GM18520 (cell line): ENCODE data around the gene SLC8A1.

ENCODE experiments used
- ATAC-seq: cut with Tn5 transposase; IDR thresholded peaks from one replicate; pipeline ENCODE4 v1.9.1; 2021; ENCODE audit not compliant: unreplicated experiment

SLC8A1 gene

GRCh38 chr2:40394031-40394430 is 57.9 kb downstream of the SLC8A1 start:
- no peak for ATAC-seq

GRCh38 chr2:40388161-40388560 is 63.7 kb downstream of the SLC8A1 start:
- no peak for ATAC-seq

DNA sequence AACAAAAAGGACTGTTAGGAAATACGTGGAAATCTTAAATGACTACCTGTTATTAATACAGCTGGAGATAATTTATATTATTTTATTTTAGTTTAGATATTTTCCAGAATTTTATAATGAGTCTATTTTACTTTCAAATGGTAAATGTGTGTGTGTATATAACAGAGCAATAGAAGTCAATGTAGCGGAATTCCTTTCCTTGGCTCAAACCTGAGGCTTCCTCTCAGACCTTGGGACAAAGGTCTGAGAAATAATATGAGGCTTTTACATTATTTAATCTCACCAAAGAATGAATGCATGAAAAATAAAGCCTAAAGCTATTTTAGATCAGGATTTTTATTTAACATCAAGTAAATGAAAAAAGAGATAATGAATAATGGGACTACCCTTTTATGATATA is 65.7 kb downstream of the SLC8A1 start:
- no peak for ATAC-seq

- ATAC-seq: no peak
These were observed 67.2 kb downstream of the SLC8A1 start for GRCh38 chr2:40384714-40385113.

DNA sequence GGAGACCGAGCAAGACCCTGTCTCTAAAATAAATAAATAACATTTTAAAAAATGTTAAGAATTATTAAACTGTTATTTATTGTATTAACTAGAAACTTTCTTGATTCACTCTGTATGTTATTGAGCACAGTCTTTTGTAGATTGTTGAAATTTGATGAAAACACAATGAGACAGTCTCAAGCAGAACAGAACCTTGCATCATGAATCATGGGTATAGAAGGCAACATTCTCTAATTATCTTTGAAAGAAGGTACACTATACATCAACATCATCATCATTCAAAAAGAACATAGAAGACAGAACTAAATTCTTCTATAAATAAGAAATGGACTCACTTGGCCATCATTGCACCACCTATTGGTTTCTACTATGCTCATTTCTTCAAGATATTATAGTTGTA is 67.7 kb downstream of the SLC8A1 start:
- ATAC-seq: no peak

DNA sequence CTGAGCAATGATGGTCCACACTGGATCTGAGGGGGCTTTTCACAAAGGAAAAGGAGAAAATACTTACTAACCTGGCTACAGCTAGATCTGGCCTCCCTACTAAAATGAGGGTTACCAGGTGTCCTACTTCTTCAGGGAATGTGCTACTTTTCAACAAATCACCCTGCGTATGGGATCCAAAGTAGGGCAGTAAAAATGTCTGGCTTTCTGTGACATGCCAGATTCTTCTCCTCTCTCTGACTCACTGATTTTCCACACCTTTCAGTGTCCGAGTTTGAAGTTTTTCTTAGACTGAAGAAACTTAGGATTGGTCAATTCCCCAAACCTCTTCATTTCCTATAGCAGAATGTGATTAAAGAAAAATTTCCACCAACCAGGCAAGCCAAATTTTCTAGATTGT is 71.2 kb downstream of the SLC8A1 start:
- no peak for ATAC-seq

DNA sequence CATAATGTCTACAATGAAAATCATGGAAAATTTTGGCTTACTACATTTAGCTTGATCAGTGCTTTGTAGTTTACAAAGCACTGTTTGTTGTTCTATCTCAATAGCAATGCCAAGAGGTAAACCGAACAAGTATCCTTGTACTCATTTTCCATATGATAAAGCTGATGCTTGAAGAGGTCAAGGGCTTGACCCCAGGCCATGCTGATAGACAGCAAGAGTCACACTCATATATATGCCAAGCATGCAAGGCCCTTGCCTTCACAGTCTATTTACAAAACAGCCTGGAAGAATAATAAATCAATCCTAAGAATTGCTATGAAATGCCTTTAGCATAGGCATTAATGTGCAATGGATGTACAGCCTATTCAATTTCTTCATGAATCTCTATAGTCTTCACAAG is 71.8 kb downstream of the SLC8A1 start:
- ATAC-seq: no peak

- ATAC-seq: no peak
These were observed 77.2 kb downstream of the SLC8A1 start for GRCh38 chr2:40374543-40375240.

DNA sequence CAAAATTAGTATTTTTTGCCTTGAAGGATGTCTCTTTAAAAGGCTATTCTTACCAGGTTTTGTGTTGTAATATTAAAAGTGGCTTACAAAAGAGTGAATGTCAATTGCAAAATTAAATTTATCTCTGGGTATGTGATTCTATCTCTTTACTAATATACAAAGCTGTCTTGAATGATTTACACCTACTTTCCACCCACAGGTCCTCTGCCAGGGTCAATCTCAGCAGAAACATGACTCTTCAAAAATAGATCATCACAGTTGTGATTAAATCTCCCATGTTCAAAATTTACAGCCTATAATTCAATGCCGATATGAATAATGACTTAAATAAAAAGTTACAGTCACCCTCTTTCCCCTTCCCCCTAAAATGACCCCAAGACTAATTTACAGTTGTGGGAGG is 78.8 kb downstream of the SLC8A1 start:
- ATAC-seq: no peak

DNA sequence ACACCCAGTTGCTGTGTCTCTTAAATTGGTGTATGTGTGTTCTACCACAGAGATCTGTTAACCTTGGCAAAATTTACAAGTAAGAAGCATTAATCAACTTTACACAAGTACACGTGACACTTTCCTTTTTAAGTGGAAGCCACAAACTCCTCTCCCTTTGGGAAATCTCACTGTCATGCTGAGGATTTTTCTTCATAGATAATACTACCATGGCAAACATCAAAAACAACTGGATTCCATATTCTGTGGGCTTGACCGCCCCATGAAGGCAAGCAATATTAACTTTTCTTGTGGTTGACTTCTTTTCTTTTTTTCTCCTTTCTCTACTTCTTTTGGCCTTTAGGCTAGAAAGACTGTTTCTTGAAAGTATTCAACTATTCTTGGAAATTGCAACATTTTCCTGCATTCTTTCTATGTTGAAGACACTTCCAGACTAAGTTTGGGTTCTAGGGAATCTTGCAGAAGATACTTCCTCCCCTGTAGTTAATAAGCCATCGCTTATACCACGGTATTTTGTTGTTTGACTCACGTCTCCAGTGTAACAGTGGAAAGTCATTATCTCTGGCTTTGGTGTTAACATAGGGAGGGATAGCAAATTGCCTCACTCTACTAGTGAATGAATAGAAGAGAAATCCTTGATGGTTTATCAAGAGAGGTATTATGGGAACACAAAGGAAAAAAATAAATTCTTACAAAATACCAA is 79.5 kb downstream of the SLC8A1 start:
- no peak for ATAC-seq

GRCh38 chr2:40371525-40372282 is 80.2 kb downstream of the SLC8A1 start:
- ATAC-seq: no peak

DNA sequence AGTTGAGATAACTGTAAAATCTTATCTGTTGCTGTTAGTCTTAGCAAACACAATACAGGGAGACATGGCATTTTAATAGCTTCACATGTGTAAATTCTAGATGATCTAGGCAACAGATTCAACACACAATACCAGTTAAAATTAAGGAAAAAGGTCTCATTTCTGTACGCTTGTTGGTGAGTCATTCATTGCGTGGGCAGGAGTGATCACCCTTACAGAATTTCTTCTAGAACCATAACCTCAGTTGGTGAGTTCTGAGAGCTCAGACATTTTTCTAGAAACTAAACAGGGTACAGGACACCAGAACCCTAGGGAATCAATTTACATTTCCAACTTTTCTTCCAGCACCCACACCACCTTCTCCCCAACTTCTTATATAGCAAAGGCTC is 81.9 kb downstream of the SLC8A1 start:
- ATAC-seq: no peak

DNA sequence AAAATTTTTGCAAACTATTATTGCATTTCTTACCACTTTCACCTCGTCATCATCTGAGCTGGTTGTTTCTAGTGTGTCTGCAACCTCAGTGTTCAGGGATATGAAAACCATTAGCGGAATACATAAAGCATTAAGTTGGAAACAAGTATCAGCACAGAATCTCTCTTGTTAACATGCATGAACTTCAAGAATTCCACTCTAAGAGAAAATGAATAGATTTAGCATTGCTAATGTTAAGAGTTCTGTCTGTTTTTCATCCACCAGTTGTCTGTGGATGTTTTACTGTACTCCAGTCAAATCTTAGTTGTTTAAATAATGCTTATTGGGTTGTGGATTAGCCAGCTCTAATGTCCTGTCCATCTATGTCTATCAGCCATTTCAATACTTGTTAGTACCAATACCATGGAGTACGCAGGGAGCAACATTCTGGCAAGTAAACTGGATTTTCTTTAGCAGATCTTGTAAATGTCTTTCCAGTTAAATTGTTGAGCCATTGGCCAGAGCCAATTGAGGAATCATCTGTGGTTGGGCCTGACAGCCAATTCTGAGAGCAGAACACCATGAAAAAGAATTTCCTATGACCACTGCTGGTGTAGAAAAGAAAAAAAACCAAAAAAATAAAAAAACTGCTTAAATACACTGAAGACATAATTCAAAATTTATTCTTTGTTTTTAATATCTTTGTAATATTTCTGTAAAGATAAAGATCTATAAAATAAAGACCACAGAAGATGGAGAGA is 82.5 kb downstream of the SLC8A1 start:
- no peak for ATAC-seq

DNA sequence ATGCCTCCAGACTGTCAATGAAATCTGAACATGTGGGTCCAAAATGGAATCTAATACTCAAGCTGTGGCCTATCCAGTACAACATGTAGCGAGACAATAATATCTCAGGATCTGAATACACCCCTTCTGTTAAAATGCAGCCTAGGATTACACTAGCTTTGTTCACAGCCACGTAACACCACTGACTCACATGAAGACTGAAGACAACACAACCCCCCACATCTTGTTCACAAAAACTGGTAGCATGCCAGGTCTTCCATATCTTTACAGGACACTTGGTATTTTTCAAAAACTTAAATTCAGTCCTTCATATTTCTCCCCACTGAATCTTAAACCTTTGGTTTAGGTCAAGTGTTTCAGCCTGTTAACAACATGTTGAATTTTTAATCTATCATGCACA is 84.2 kb downstream of the SLC8A1 start:
- ATAC-seq: no peak

DNA sequence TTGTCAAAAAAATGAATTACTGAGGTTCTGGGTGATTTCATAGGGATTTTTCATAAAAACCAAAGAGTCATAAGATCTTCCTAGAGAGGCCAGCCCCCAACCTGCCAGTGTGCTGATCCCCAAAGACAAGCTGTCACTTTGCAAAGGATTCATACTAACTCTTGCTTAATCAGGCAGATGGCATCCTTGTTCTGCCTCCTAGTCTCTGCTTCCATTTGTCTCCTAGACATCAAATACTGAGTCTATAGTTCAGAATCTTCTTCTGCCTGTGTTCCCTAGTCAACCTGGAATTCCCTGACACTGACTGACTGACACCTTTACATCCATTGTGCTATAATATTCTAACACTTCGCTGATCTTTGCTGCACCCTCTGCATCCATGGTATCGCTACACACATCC is 84.9 kb downstream of the SLC8A1 start:
- ATAC-seq: no peak

DNA sequence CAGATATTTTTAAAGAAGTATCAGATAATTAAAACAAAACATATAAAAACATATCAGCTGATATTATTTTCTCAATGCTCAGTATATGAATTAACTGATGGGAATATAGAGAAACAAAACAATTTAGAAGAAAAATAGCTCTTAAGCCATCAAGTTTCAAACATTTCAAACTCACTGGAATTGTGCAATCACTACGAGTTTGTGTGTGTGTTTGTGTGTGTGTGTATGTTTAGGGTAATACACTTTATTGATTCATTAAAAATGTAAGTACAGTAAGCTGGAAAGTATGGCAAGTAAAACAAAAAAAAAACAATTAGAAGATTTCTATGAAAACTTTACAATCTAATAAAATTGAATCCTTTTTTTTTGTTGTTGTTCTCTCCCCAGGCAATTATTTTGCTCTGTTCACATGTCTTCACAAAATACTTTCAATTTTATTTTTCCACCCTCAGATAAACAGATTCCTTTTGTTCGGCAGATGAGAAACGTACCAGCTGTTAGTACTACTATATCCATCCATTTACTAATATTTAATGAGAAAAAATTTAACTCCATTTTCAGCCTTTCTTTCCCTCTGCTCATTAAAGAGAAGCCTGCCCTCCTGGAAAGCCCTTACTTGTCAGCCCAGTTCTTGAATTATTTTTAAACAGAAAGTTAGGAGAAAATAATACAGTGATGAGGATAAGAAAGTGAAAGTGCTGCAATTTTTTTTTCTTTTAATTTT is 87.6 kb downstream of the SLC8A1 start:
- no peak for ATAC-seq

- ATAC-seq: no peak
These were observed 88.3 kb downstream of the SLC8A1 start for GRCh38 chr2:40363631-40364030.

DNA sequence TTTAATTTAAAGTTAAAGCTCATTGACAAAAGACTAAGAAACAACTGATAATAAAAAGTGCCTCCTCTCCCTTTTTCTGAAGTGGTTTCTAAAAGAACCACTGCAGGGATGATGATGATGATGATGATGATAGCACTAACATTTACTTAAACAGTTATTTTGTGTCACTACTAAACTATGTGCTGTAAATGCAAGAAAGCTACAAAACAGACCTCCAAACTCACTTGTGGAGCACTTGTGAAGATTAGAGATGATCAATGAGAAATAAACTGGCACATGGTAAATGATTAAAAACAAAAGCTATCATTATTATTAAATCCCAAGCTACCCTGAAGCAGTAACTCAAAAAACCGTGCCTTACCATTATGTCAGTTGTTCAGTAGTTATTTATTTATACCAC is 88.7 kb downstream of the SLC8A1 start:
- no peak for ATAC-seq

GRCh38 chr2:40361478-40361877 is 90.4 kb downstream of the SLC8A1 start:
- ATAC-seq: no peak

GRCh38 chr2:40360652-40361051 is 91.2 kb downstream of the SLC8A1 start:
- no peak for ATAC-seq

- no peak for ATAC-seq
These were observed 92.1 kb downstream of the SLC8A1 start for GRCh38 chr2:40359811-40360210.
